Measurements from ENCODE around the gene OSBPL2. TPM values are rescaled to one million over a fixed set of nuclear protein-coding genes. Genes with fewer than 3 reads are reported as not detected.

The OSBPL2 gene
- total and polyA plus RNA-seq, 11 donors: 20.0 to 57.9 (median 38.3) TPM

GRCh38 chr20:62196286-62196685 lies 42.0 kb upstream of the OSBPL2 start:
- ATAC-seq (no peak), DNase-seq (no peak)
- TF ChIP-seq CTCF (IDR thresholded peaks at IDR 0.05): no peak
- TF ChIP-seq POLR2A (IDR thresholded peaks at IDR 0.05): no peak
- intact Hi-C loops (cut with DNase I): loop anchor here in 2 of 10 donors (10.0 kb wide), 2 partner anchors 79 to 189 kb away; partner anchors contain the start of gene RPS21 (in 1 of the 2)
- Histone ChIP-seq H3K27ac (no peak overlapping the region), H3K36me3 (peaks cover 0 to 79% (median 72%) of the 10 kb centered on the region in 9 donors), H3K27me3 (no peaks in the 10 kb centered on the region), H3K4me3 (no peak overlapping the region), H3K4me1 (peaks cover 0 to 12% (median 0%) of the 10 kb centered on the region in 12 donors), H3K9me3 (no peaks in the 10 kb centered on the region)
- 94 to 96% (median 95%) methylated on average over 10 of the region's 10 CpGs for WGBS, 4 donors

- ATAC-seq (no peak), DNase-seq (peak in 1 of 5 donors; percentile 7)
- intact Hi-C loops (cut with DNase I): loop anchor here in 2 of 10 donors (10.0 kb wide), 2 partner anchors 77 to 187 kb away; partner anchors contain the start of gene RPS21 (in 1 of the 2)
- Histone ChIP-seq H3K27me3 (no peaks in the 10 kb centered on the region), H3K27ac (no peak overlapping the region), H3K4me1 (peaks cover 0 to 5% (median 0%) of the 10 kb centered on the region in 12 donors), H3K9me3 (no peaks in the 10 kb centered on the region), H3K36me3 (peaks cover 0 to 89% (median 82%) of the 10 kb centered on the region in 9 donors), H3K4me3 (no peak overlapping the region)
- no peak for TF ChIP-seq CTCF (IDR thresholded peaks at IDR 0.05)
- no peak for TF ChIP-seq POLR2A (IDR thresholded peaks at IDR 0.05)
- WGBS, 4 donors: 84 to 97% (median 88%) methylated on average over 9 of the region's 9 CpGs
These were observed 41.0 kb upstream of the OSBPL2 start for GRCh38 chr20:62197311-62197710.

GRCh38 chr20:62197801-62198200 lies 40.5 kb upstream of the OSBPL2 start:
- WGBS, 4 donors: 93 to 96% (median 94%) methylated on average over 18 of the region's 18 CpGs
- no peaks in the 10 kb centered on the region for H3K27me3 ChIP-seq
- H3K9me3 ChIP-seq: no peaks in the 10 kb centered on the region
- no peak overlapping the region for H3K27ac ChIP-seq
- ATAC-seq (no peak), DNase-seq (peak in 1 of 5 donors; percentile 12)
- H3K4me3 ChIP-seq: no peak overlapping the region
- H3K36me3 ChIP-seq: peaks cover 0 to 94% (median 86%) of the 10 kb centered on the region in 9 donors
- peaks cover 0 to 1% (median 0%) of the 10 kb centered on the region in 12 donors for H3K4me1 ChIP-seq
- TF ChIP-seq CTCF (IDR thresholded peaks at IDR 0.05) (no peak), POLR2A (IDR thresholded peaks at IDR 0.05) (no peak)
- intact Hi-C loops (cut with DNase I): loop anchor here in 2 of 10 donors (10.0 kb wide), 2 partner anchors 77 to 187 kb away; partner anchors contain the start of gene RPS21 (in 1 of the 2)

GRCh38 chr20:62198496-62198895 lies 39.8 kb upstream of the OSBPL2 start:
- Histone ChIP-seq H3K4me3 (no peak overlapping the region), H3K27me3 (no peaks in the 10 kb centered on the region), H3K9me3 (no peaks in the 10 kb centered on the region), H3K4me1 (no peaks in the 10 kb centered on the region), H3K27ac (no peak overlapping the region), H3K36me3 (peaks cover 0 to 98% (median 85%) of the 10 kb centered on the region in 9 donors)
- DNase-seq (peak in 2 of 5 donors; percentile 10 to 19), ATAC-seq (no peak)
- WGBS, 4 donors: 89 to 95% (median 92%) methylated on average over 16 to 17 of the region's 17 CpGs
- no peak for TF ChIP-seq CTCF (IDR thresholded peaks at IDR 0.05)
- TF ChIP-seq POLR2A (IDR thresholded peaks at IDR 0.05): no peak
- intact Hi-C loops (cut with DNase I): loop anchor here in 2 of 10 donors (10.0 kb wide), 2 partner anchors 76 to 186 kb away; partner anchors contain the start of gene RPS21 (in 1 of the 2)
